Keratinocyte (primary cell): ENCODE data around the gene RYR1.

Experiments
- CTCF ChIP-seq, 3 experiments: IDR thresholded peaks in 1 of 3; conservative IDR thresholded peaks in 1 of 3; optimal IDR thresholded peaks in 1 of 3; 2 replicates in 2 of 3; 3 replicates in 1 of 3; pipeline versions ENCODE3 to v1.5.1; 2011; ENCODE audit warnings: low read length in 3 of 3, mild to moderate bottlenecking in 3 of 3, moderate library complexity in 2 of 3, control low read depth in 1 of 3, inconsistent platforms in 1 of 3; ENCODE audit not compliant: insufficient read depth in 2 of 3; ENCODE audit errors: extremely low read depth in 1 of 3
- EZH2 ChIP-seq: IDR thresholded peaks from one replicate; pipeline ENCODE4 v1.6.1; 2012; ENCODE audit warnings: inconsistent platforms, mild to moderate bottlenecking, low read length, moderate library complexity

GRCh38 chr19:38429811-38430156 lies 3.7 kb upstream of the RYR1 start:
- TF ChIP-seq CTCF (optimal IDR thresholded peaks at IDR 0.05 in 1 of 3, IDR thresholded peaks at IDR 0.05 in 1 of 3, conservative IDR thresholded peaks at IDR 0.05 in 1 of 3; ENCODE audit: extremely low read depth in 1 of 3, insufficient read depth in 2 of 3, low read length in 3 of 3) (no peak), EZH2 (no peak)
